KMS-11 (cell line): Measurements from ENCODE around the gene PLEKHO2.

ENCODE experiments used
- H2AFZ ChIP-seq: fragments of 200-600 bp; sonication (generic); 2 replicates; pipeline ENCODE4 v1.6.1; 2016; ENCODE audit warnings: antibody characterized with exemption, mixed run types, low read depth
- H3K27ac ChIP-seq: fragments of 200-600 bp; sonication (generic); 2 replicates; pipeline ENCODE4 v1.6.1; 2016; ENCODE audit warnings: mild to moderate bottlenecking, mixed run types
- H3K27me3 ChIP-seq: fragments of 200-600 bp; sonication (generic); 2 replicates; pipeline ENCODE4 v1.6.1; 2017; ENCODE audit warnings: mild to moderate bottlenecking, low read depth, mixed run types, moderate library complexity; ENCODE audit not compliant: insufficient read depth
- H3K36me3 ChIP-seq: fragments of 200-600 bp; sonication (generic); 2 replicates; pipeline ENCODE4 v1.6.1; 2017; ENCODE audit warnings: mild to moderate bottlenecking, mixed run types; ENCODE audit not compliant: insufficient read depth
- H3K4me1 ChIP-seq: fragments of 200-600 bp; sonication (generic); 2 replicates; pipeline ENCODE4 v1.6.1; 2016; ENCODE audit warnings: mild to moderate bottlenecking, low read depth, mixed run types; ENCODE audit not compliant: poor library complexity, severe bottlenecking
- H3K4me2 ChIP-seq: fragments of 200-600 bp; sonication (generic); 2 replicates; pipeline ENCODE4 v1.7.0; 2016; ENCODE audit warnings: mild to moderate bottlenecking, mixed run types
- H3K4me3 ChIP-seq: fragments of 200-600 bp; sonication (generic); IDR thresholded peaks from 2 replicates; pipeline ENCODE4 v1.6.1; 2017; ENCODE audit warnings: low read depth, low read length, mixed read lengths; ENCODE audit not compliant: insufficient read depth
- H3K79me2 ChIP-seq: fragments of 200-600 bp; sonication (generic); 2 replicates; pipeline ENCODE4 v1.6.1; 2016; ENCODE audit warnings: low read depth, mixed run types; ENCODE audit not compliant: insufficient read depth
- H3K9ac ChIP-seq: fragments of 200-600 bp; sonication (generic); 2 replicates; pipeline ENCODE4 v1.6.1; 2016; ENCODE audit warnings: mild to moderate bottlenecking, mixed run types
- H4K20me1 ChIP-seq: fragments of 200-600 bp; sonication (generic); 2 replicates; pipeline ENCODE4 v1.6.1; 2016; ENCODE audit warnings: mild to moderate bottlenecking, mixed run types; ENCODE audit not compliant: insufficient read depth
- TF ChIP-seq, protein P1 (sequence below): fragments of 200-600 bp; sonication (generic); conservative IDR thresholded peaks from 2 replicates; pipeline ENCODE4 v1.6.1; 2017; ENCODE audit warnings: low read depth, mild to moderate bottlenecking, antibody characterized with exemption, low read length, moderate library complexity, mixed read lengths

PLEKHO2 gene

DNA sequence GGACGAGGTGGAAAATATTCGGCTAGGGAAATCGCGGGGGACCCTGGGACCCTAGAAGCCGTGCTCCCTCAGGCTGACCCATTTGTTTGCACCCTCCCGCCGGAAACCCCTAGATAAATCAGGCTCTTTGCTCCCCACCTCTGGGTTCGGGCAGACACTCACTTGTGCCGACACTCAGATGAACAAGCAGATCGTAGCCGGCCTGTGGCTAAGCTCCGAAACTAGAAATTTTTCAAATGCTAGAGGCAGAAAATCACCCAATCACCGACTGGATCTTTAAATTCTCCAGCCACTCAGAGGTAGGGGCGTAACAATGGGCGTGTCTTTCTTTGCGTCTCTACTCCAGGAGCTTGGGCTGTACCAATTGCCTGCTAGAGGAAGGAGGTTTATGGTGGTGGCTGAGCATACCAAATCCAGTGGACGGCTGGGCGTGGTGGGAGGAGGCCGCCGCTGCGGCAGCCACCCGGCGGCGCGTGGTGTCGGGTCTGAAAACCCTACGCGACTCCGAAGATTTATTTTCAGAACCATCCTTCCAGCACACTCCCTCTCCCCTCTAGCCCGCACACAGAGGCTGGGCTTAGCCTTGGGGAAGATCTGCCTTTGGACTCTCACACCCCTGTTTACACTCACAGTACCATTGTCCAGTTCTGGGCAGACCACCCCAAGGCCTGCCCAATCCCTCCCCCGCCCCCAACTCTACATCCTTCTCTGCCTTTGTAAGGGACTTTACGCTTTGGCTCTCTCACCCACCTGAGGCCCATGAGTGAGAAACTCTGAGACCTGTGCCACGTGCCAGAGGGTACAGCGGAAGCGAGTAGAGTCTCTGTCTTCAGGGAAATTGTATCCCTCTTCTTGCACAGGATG is 16.1 kb upstream of the PLEKHO2 start, which contains the start of gene PIF1:
Gene PIF1 (minus strand): TSS at position 217 of the 864 bp plus-strand sequence. CDS start 1,312 bp downstream, outside the sequence.
- Histone ChIP-seq H3K4me3 (no peak within 1 kb of the TSS), H3K27ac (peak within 1 kb of the TSS; percentile 74), H3K4me2 (peak within 1 kb of the TSS; percentile 68), H3K36me3 (no peaks in the 10 kb centered on the region), H2AFZ (peak within 1 kb of the TSS; percentile 90), H3K9ac (peak within 1 kb of the TSS; percentile 61; the same call in 1 of the 2 replicates), H3K4me1 (peaks cover 11% of the 10 kb centered on the region), H4K20me1 (no peaks in the 10 kb centered on the region), H3K27me3 (no peaks in the 10 kb centered on the region), H3K79me2 (no peaks in the 10 kb centered on the region)
- TF ChIP-seq, protein P1, sequence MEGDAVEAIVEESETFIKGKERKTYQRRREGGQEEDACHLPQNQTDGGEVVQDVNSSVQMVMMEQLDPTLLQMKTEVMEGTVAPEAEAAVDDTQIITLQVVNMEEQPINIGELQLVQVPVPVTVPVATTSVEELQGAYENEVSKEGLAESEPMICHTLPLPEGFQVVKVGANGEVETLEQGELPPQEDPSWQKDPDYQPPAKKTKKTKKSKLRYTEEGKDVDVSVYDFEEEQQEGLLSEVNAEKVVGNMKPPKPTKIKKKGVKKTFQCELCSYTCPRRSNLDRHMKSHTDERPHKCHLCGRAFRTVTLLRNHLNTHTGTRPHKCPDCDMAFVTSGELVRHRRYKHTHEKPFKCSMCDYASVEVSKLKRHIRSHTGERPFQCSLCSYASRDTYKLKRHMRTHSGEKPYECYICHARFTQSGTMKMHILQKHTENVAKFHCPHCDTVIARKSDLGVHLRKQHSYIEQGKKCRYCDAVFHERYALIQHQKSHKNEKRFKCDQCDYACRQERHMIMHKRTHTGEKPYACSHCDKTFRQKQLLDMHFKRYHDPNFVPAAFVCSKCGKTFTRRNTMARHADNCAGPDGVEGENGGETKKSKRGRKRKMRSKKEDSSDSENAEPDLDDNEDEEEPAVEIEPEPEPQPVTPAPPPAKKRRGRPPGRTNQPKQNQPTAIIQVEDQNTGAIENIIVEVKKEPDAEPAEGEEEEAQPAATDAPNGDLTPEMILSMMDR: no peak

DNA sequence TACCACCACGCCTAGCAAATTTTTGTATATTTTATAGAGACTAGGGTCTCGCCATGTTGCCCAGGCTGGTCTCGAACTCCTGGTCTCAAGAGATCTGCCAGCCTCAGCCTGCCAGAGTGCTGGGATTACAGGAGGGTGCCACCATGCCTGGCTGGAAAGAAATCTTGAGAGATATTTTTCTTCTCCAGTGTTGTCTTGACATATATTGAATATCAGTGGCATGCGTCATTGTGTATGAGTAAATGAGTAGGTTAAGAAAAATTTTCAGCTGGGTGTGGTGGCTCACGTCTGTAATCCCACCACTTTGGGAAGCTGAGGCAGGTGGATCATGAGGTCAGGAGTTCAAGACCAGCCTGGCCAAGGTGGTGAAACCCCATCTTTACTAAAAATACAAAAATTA is 12.7 kb upstream of the PLEKHO2 start:
- TF ChIP-seq, protein P1: no peak
- Histone ChIP-seq H3K79me2 (no peaks in the 10 kb centered on the region), H3K4me3 (no peak overlapping the region), H3K4me2 (no peak overlapping the region), H3K4me1 (peaks cover 11% of the 10 kb centered on the region), H2AFZ (no peak overlapping the region), H3K27ac (no peak overlapping the region), H4K20me1 (no peaks in the 10 kb centered on the region), H3K36me3 (no peaks in the 10 kb centered on the region), H3K27me3 (no peaks in the 10 kb centered on the region), H3K9ac (no peak overlapping the region)

DNA sequence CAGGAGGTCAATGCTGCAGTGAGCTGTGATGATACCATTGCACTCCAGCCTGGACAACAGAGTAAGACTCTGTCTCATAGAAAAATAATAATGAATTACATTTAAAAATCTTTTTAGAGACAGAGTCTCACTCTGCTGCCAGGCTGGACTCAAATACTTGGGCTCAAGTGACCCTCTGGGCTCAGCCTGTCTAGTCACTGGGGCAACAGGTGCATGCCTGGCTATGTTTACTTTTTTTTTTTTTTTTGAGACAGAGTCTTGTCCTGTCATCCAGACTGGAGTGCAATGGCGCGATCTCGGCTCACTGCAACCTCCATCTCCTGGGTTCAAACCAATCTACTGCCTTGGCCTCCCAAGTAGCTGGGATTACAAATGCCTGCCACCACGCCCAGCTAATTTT is 8.0 kb upstream of the PLEKHO2 start:
- H3K27me3 ChIP-seq: no peaks in the 10 kb centered on the region
- no peak overlapping the region for H3K4me2 ChIP-seq
- H3K27ac ChIP-seq: no peak overlapping the region
- H3K36me3 ChIP-seq: no peaks in the 10 kb centered on the region
- H3K4me3 ChIP-seq: no peak overlapping the region
- H3K9ac ChIP-seq: no peak overlapping the region
- no peaks in the 10 kb centered on the region for H3K79me2 ChIP-seq
- no peak overlapping the region for H2AFZ ChIP-seq
- peaks cover 9% of the 10 kb centered on the region for H3K4me1 ChIP-seq
- no peaks in the 10 kb centered on the region for H4K20me1 ChIP-seq
- TF ChIP-seq, protein P1: no peak

DNA sequence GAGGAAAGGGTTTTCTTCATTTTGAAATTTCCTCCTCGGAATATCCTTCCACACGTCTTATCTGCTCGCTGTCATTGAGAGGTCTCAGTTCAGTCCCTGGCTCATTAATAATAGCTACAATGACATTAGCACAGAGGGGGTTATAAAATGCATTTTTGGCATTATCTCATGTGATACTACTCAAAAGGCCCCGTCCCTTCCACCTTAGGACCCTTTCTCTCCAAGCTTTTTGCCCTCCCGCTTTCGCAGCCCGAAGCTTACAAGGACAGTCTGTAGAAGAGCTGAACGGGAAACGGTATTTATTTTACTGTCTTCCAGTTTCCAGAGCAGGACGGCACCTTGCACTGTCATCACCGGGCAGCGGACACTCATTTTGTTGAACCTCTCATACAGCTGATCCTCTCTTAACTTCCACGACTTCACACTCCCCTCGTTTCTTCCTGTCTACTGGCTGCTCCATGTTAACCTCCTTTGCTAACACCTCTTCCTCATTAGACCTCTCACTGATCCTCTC is 5.6 kb upstream of the PLEKHO2 start:
- Histone ChIP-seq H3K4me2 (peak overlapping the region; percentile 25; the same call in 1 of the 2 replicates), H3K9ac (no peak overlapping the region), H2AFZ (peak overlapping the region; percentile 58; the same call in 1 of the 2 replicates), H3K36me3 (no peaks in the 10 kb centered on the region), H3K79me2 (no peaks in the 10 kb centered on the region), H3K4me3 (no peak overlapping the region), H3K27ac (no peak overlapping the region), H4K20me1 (no peaks in the 10 kb centered on the region), H3K27me3 (no peaks in the 10 kb centered on the region), H3K4me1 (peaks cover 16% of the 10 kb centered on the region)
- TF ChIP-seq, protein P1: no peak; the same call in 1 of the 2 replicates
